ENCODE measurements around the gene SGPP1.
"Not testable (repeated sequence)": the region's sequence is repeated elsewhere in the genome, so short reads cannot be mapped to it uniquely, and the experiment has no call there.

The SGPP1 gene

DNA sequence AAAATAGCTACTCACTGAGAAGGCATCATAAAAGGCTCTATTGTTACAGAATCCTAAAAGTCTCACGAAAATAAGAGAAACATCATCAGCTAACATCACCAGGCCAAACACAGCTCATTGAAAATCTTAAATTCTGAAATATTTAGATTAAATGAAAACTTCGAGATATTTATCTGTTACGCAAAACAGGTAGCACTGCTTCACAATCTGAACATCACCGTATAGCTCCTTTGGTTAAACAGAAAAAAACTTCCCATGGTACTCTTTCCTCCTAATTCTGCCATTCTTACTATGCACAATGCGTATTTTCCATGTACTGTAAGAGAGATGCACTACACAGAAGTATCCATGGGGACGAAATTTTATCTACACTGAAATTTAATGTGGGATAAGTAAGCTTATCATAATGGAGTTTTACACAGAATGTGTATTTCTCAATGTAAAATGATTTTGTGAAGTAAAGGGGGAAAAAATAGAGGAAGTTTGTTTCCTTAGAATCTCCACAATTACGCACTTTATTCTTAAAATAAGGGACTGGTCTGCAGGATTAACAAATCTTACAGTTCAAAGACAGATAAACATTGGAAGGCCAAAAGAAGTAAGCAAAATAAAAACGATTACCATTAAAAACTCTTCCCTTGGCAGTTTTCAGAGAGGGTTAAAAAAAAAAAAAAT lies 1.9 kb downstream of the SGPP1 start:
- no peak for DNase-seq

DNA sequence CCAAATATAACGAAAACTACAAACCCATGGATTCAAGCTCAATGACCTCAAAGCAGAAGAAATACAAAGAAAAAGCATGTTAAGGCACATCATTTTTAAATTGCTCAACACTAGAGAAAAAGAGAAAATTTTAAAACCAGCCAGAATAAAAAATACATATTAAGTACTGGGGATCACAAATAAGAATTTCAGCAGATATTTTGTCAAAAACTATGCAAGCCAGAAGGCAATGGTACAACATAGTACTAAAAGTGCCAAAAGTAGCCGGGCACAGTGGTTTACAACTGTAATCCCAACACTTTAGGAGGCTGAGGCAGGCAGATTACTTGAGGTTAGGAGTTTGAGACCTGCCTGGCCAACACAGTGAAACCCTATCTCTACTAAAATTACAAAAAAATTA lies 10.2 kb downstream of the SGPP1 start:
- no peak for DNase-seq

DNA sequence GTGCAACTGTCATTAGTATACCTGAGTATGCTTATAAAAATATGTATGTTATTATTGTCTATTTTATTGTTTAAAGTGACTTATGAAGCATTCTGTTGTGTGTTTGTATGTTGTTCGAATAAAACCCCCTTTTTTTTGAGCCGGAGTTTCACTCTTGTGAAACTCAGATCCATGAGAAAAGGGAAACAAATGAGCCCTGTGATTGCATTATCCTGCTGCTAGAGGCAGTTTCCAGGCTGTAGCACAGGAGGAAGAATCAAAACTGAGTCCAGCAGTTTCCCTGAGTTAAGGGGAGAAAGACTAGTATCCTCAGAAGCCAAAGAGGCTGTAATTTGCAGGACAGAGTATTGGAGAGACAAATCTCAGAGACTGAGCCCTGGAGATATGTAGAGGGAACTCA lies 12.5 kb downstream of the SGPP1 start:
- DNase-seq: no peak

DNA sequence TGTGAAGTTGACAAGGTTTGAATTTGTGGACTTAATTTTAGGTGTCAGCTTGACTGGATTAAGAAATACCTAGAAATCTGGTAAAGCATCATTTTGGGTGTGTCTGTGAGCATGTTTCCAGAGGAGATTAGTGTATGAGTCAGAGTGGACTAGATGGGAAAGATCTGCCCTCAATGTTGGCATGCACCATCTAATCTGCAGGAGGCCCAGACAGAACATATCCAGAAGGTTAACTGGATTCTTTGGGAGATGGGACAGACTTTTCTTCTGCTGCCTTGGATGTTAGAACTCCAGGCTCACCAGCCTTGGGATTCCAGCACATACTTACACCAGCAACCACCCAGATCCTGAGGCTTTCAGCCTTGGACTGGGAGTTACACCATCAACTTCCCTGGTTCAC lies 14.1 kb downstream of the SGPP1 start:
- DNase-seq: no peak

DNA sequence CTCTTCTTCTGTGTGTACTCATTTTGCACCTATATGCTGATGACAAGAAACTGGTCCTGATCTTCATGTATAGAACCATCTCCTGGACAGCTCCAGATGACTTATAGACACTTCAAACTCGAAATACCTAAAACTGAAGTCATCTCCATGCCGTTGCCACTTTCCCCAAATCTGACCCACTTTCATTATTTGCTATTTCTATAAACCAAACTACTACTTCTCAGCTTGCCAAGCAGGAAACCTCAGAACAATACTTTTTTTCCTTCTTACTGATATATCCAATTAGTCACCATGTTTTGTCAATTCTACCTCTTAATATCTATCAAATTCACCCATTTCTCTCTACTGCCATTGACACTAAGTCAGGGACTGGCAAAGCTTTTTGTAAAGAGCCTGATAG lies 14.8 kb downstream of the SGPP1 start:
- DNase-seq: no peak

- no peak for DNase-seq
Observed at GRCh38 chr14:63712123-63712522, 15.7 kb downstream of the SGPP1 start.

DNA sequence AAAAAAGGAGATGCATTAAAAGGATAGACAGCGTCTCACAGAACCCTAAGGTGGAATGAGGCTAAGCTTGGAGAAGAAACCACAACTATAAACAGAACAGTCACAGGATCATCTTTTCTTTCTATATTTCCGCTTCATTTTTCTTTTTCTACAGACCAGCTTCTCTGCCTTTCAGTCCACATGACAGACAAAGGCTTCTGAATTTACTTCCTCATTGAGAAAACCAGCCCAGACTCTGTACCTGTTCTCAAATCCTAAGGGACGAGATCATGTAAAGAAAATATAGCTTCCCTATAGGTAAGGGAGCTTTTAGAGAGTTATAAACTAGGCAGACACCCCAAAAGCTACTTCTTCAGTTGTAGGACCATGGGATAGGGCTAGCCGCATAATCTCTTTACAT lies 17.4 kb downstream of the SGPP1 start:
- DNase-seq: no peak

DNA sequence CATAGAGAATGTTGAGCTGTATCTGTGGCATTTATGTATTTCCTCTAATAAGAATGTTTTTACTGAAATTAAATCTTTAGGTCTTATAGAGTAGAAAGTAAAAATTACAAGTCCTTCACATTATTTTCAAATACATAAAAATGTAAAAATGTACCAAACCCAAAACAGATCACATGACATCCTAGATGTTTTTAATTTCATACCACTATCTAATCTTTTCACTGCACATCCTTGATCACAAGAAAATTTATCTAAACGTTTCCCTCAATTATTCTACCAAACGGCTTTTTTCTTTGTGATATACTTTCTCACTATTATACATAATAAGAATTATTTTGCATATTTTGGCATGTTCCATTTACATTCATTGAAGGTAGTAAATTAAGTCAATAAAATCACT lies 18.3 kb downstream of the SGPP1 start:
- no peak for DNase-seq

DNA sequence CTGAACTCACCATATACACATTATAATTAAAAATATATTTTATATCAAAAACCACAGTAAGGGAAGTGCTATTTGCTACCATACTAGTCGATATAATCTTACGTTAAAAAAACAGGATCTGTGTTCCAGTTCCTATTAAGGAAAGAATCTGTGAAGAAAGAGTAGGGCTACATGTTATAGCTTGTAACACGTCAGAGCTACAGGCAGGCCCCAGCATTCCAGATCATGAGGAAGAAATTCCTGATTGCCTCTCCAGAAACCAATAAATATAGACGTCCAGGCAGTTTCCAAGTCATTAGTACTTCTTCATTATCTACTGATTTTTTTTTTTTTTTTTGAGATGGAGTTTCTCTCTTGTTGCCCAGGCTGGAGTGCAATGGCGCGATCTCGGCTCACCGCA lies 20.6 kb downstream of the SGPP1 start:
- DNase-seq: no peak

DNA sequence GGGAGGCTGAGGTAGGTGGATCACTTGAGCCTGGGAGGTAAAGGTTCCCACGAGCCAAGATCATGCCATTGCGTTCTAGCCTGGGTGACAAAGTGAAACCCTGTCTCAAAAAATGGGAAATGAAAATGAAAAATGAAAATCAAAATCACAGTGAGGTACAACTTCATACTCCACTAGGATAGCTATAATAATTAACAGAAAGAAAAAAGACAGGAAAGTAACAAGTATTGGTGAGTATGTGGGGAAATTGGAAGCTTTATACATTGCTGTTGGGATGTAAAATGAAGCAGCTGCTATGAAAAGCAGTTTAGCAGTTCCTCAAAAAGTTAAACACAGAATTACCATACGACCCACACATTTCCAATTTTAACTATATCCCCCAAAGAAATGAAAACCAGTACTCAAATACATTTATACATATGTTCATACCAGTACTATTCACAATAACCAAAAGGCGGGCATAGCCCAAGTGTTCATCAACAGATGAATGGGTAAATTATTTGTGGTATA lies 22.2 kb downstream of the SGPP1 start:
- DNase-seq: no peak

- not testable (repeated sequence) for DNase-seq
Observed at GRCh38 chr14:63702530-63702929, 25.3 kb downstream of the SGPP1 start.

DNA sequence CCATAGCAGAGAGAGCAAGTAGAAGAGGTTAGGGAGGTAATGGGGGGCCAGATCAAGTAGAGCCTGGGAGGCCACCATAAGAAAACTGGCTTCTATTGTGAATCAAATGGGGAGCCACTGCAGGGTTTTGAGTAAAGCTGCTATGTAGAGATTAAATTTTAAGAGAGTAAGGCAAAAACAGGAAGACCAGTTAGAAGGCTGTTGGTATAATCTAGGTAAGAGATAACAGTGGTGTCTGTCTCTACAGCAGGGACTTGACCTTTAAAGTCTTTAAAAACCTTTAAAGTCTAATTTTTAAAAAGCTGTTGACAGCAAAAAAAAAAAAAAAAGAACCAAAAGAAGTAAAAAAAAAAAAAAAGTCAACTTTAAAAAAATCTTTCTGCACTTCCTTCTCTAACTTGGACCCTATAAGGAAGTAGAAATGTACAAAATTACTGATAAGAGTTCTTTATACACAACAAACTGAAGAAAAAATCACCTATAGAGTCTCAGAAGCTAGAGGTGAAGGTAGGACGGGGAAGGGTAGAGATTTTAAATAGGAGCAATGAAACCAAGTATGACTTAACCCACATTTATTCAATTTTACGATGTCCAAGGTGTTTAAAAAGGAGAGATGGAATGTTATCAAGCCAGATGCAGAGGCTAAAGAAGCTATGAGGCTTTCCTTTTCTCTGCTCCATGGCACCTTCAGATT lies 26.1 kb downstream of the SGPP1 start:
- no peak for DNase-seq

DNA sequence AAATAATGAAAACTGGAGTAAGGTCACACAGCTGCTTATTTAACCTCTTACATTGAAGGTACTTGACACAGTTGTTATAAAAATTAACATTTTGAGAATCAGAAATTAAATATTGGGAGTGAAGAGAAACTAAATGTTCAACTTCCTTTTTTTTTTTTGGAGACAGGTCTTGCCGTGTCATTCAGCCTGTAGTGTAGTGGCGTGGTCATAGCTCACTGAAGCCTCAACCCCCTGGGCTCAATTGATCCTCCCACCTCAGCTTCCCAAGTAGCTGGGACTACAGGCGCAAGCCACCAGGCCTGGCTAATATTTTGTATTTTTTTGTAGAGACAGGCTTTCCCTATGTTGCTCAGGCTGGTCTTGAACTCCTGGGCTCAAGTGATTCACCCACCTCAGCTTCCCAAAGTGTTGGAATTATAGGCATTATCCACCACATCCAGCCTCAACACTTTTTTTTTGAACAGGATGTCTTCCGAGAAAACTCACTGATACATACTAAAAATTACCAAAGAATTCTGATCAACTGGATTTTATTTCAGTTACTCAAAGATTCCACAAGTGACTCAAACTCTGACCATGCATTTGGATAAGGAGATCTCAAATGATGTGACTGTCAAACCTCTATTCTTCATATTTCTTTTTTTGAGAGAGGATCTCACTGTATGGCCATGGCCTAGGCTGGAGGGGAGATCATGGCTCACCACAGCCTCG lies 35.4 kb downstream of the SGPP1 start:
- DNase-seq: no peak

DNA sequence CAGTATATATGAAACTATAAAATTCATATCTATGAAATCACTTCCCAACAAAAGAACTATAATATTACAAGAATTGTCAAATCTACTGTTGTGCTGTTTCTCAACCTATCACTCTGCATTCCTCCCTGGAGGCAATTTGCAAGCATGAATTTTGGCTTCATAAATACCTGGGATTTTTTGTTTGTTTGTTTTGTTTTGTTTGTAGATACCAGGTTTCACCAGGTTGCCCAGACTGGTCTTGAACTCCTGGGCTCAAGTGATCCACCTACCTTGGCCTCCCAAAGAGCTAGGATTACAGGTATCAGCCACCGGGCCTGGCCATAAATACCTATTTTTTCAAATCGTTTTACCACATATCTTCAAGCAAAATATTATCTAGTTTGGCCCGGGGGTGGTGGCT lies 38.7 kb downstream of the SGPP1 start:
- DNase-seq: no peak

DNA sequence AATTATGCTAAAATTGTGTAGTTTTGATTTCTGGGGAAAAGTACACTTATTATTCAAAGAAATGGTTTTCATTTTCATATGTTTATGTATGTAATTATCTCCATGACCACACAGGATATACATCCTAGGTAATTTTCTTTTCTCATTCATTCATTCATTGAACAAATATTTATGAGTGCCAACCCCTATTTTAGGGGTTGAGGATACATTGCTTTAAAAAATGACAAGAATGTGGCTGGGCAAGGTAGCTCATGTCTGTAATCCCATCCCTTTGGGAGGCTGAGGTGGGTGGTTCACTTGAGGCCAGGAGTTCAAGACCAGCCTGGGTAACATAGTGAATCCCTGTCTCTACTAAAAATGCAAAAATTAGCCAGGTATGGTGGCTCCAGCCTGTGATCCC lies 40.9 kb downstream of the SGPP1 start:
- no peak for DNase-seq

- no peak for DNase-seq
Observed at GRCh38 chr14:63685401-63685800, 42.5 kb downstream of the SGPP1 start.

GRCh38 chr14:63682727-63683593 lies 44.9 kb downstream of the SGPP1 start:
- DNase-seq: no peak

GRCh38 chr14:63678536-63678935 lies 49.3 kb downstream of the SGPP1 start:
- no peak for DNase-seq

- no peak for DNase-seq
Observed at GRCh38 chr14:63677891-63678379, 49.9 kb downstream of the SGPP1 start.

DNA sequence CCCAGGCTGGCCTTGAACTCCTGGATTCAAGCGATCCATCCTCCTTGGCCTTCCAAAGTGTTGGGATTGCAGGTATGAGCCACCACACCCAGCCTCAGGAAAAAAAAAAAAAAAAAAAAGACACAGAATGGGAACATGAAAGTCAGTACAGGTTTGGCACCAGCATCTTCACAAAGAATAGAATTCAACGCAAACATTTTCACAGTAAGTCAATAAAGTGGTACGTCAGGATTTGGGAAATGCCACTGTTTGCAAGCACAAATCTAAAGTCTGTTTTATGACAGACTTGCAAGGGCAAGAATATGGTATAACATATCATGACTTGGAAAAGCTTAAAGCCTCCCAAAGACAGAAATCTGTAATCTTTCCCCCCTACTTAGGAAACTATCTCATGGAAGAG lies 51.2 kb downstream of the SGPP1 start:
- no peak for DNase-seq

DNA sequence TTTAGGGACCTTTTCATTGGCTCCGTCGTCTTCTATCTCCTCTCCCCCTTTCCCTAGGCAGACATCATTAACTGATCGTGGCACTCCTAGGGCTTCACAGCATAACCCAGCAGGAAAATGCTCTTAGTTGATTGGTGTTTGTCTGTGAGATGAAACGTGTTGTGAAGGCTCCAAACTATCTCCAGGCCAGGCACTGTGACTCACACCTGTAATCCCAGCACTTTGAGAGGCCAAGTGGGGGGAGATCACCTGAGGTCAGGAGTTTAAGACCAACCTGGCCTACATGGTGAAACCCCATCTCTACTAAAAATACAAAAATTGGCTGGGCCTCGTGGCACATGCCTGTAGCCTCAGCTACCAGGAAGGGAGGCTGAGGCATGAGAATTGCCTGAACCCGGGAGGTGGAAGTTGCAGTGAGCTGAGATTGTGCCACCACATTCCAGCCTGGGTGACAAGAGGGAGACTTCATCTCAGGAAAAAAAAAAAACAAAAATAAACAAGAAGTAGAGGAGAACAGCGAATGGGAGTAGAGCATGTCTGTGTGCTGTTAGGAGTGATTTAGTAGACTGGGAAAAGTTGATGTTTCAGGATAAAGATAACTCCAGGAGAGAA lies 53.9 kb downstream of the SGPP1 start:
- DNase-seq: no peak

DNA sequence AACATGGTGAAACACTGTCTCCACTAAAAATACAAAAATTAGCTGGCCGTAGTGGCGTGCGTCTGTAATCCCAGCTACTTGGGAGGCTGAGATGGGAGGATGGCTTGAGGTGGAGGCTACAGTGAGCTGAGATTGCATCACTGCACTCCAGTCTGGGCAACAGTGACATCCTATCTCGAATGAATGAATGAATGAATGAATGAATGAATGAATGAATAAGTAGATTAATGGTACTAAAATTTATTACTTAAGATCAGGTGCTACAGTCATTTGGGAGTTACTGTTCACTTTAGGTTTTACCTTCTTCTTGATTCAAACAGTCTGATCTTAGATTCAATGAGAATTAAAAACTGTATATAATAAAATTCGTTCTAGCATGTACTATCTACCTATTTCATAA lies 54.6 kb downstream of the SGPP1 start:
- no peak for DNase-seq
